GM20431 (cell line): ENCODE results near the gene ATP8A1.
"Not testable (repeated sequence)": the region's sequence is repeated elsewhere in the genome, so short reads cannot be mapped to it uniquely, and the experiment has no call there.

Experiments used
- in situ Hi-C: fragments of 300-500 bp; cut with MseI, MboI; formaldehyde crosslinking; loops from one replicate; pipeline ENCODE4 v1.15.0; 2020; ENCODE audit warnings: low sequenced_read_pairs; ENCODE audit not compliant: unreplicated experiment

Gene ATP8A1

GRCh38 chr4:42652529-42653231 lies 4.2 kb downstream of the ATP8A1 start:
- in situ Hi-C loops: not testable (repeated sequence)

- in situ Hi-C loops: no loop called here
Measured at GRCh38 chr4:42649870-42650269, 7.0 kb downstream of the ATP8A1 start.

- in situ Hi-C loops: no loop called here
Measured at GRCh38 chr4:42646999-42647541, 9.8 kb downstream of the ATP8A1 start.

GRCh38 chr4:42646013-42646784 lies 10.7 kb downstream of the ATP8A1 start:
- in situ Hi-C loops: no loop called here

GRCh38 chr4:42644897-42645296 lies 12.0 kb downstream of the ATP8A1 start:
- in situ Hi-C loops: no loop called here

- in situ Hi-C loops: no loop called here
Measured at GRCh38 chr4:42643685-42644084, 13.2 kb downstream of the ATP8A1 start.

- in situ Hi-C loops: no loop called here
Measured at GRCh38 chr4:42642845-42643615, 13.9 kb downstream of the ATP8A1 start.

- in situ Hi-C loops: no loop called here
Measured at GRCh38 chr4:42642101-42642797, 14.7 kb downstream of the ATP8A1 start.

GRCh38 chr4:42641656-42642055 lies 15.2 kb downstream of the ATP8A1 start:
- in situ Hi-C loops: no loop called here

GRCh38 chr4:42641161-42641560 lies 15.7 kb downstream of the ATP8A1 start:
- in situ Hi-C loops: no loop called here

GRCh38 chr4:42640613-42641012 lies 16.3 kb downstream of the ATP8A1 start:
- in situ Hi-C loops: no loop called here

- in situ Hi-C loops: no loop called here
Measured at GRCh38 chr4:42638993-42639392, 17.9 kb downstream of the ATP8A1 start.

GRCh38 chr4:42638321-42638720 lies 18.6 kb downstream of the ATP8A1 start:
- in situ Hi-C loops: no loop called here

- in situ Hi-C loops: no loop called here
Measured at GRCh38 chr4:42637867-42638266, 19.0 kb downstream of the ATP8A1 start.

- in situ Hi-C loops: no loop called here
Measured at GRCh38 chr4:42637104-42637503, 19.8 kb downstream of the ATP8A1 start.

GRCh38 chr4:42636645-42636949 lies 20.3 kb downstream of the ATP8A1 start:
- in situ Hi-C loops: no loop called here

- in situ Hi-C loops: no loop called here
Measured at GRCh38 chr4:42633605-42634388, 23.1 kb downstream of the ATP8A1 start.

- in situ Hi-C loops: no loop called here
Measured at GRCh38 chr4:42632653-42633382, 24.1 kb downstream of the ATP8A1 start.

- in situ Hi-C loops: no loop called here
Measured at GRCh38 chr4:42630908-42631307, 26.0 kb downstream of the ATP8A1 start.
